DOHH2 (cell line): ENCODE data around the gene RYR2.
"Not testable (repeated sequence)": the region's sequence is repeated elsewhere in the genome, so short reads cannot be mapped to it uniquely, and the experiment has no call there.

Experiments
- H3F3A ChIP-seq: fragments of 200-600 bp; sonication (generic), shearing (Covaris generic); 2 replicates; pipeline ENCODE4 v1.6.0; 2016; ENCODE audit warnings: antibody characterized with exemption, mild to moderate bottlenecking; ENCODE audit not compliant: control insufficient read depth, insufficient read depth
- H3K27ac ChIP-seq: fragments of 200-600 bp; sonication (generic); 2 replicates; pipeline ENCODE4 v1.5.1; 2014; ENCODE audit warnings: low read depth, mild to moderate bottlenecking, low read length, moderate library complexity
- H3K27me3 ChIP-seq: fragments of 200-600 bp; sonication (generic); 2 replicates; pipeline ENCODE4 v1.6.1; 2014; ENCODE audit warnings: mild to moderate bottlenecking, low read length, mixed read lengths; ENCODE audit not compliant: control insufficient read depth
- H3K36me3 ChIP-seq: fragments of 200-600 bp; sonication (generic); 2 replicates; pipeline ENCODE4 v1.6.1; 2014; ENCODE audit warnings: mild to moderate bottlenecking, low read length, moderate library complexity, mixed read lengths; ENCODE audit not compliant: control insufficient read depth
- H3K4me1 ChIP-seq: fragments of 200-600 bp; sonication (generic); 2 replicates; pipeline ENCODE4 v1.6.1; 2014; ENCODE audit warnings: mild to moderate bottlenecking, low read length, mixed read lengths; ENCODE audit not compliant: control insufficient read depth
- H3K4me2 ChIP-seq: fragments of 200-600 bp; sonication (generic); 2 replicates; pipeline ENCODE4 v1.6.0; 2014; ENCODE audit warnings: mild to moderate bottlenecking, low read length, moderate library complexity
- H3K4me3 ChIP-seq: fragments of 200-600 bp; sonication (generic); 2 replicates; pipeline ENCODE4 v1.5.1; 2014; ENCODE audit warnings: mild to moderate bottlenecking, low read length, mixed read lengths
- H3K79me2 ChIP-seq: fragments of 200-600 bp; sonication (generic); 2 replicates; pipeline ENCODE4 v1.6.1; 2014; ENCODE audit warnings: mild to moderate bottlenecking, low read length, mixed read lengths; ENCODE audit not compliant: control insufficient read depth
- H3K9me2 ChIP-seq: fragments of 200-600 bp; sonication (generic); replicated peaks from 2 replicates; pipeline ENCODE4 v1.6.1; 2014; ENCODE audit warnings: mild to moderate bottlenecking, low read length, mixed read lengths; ENCODE audit not compliant: control insufficient read depth
- H3K9me3 ChIP-seq: fragments of 200-600 bp; sonication (generic); 2 replicates; pipeline ENCODE4 v1.6.1; 2014; ENCODE audit warnings: antibody characterized with exemption, low read length, mixed read lengths; ENCODE audit not compliant: control insufficient read depth, insufficient read depth
- H4K20me1 ChIP-seq: fragments of 200-600 bp; sonication (generic); 2 replicates; pipeline ENCODE4 v1.6.0; 2014; ENCODE audit warnings: low read depth, mild to moderate bottlenecking, antibody characterized with exemption, low read length, moderate library complexity; ENCODE audit not compliant: control insufficient read depth, insufficient read depth
- EZH2phosphoT487 ChIP-seq: fragments of 200-600 bp; sonication (generic); IDR thresholded peaks from 2 replicates; pipeline ENCODE4 v1.6.1; 2017; ENCODE audit warnings: borderline replicate concordance, mild to moderate bottlenecking, antibody characterized with exemption, low read length, moderate library complexity, mixed read lengths
- TF ChIP-seq, protein P1 (sequence below): fragments of 200-600 bp; sonication (generic); IDR thresholded peaks from one replicate; pipeline ENCODE4 v1.5.1; 2014; ENCODE audit warnings: antibody characterized with exemption, mild to moderate bottlenecking, low read depth, low read length; ENCODE audit not compliant: poor library complexity, severe bottlenecking

Gene RYR2

DNA sequence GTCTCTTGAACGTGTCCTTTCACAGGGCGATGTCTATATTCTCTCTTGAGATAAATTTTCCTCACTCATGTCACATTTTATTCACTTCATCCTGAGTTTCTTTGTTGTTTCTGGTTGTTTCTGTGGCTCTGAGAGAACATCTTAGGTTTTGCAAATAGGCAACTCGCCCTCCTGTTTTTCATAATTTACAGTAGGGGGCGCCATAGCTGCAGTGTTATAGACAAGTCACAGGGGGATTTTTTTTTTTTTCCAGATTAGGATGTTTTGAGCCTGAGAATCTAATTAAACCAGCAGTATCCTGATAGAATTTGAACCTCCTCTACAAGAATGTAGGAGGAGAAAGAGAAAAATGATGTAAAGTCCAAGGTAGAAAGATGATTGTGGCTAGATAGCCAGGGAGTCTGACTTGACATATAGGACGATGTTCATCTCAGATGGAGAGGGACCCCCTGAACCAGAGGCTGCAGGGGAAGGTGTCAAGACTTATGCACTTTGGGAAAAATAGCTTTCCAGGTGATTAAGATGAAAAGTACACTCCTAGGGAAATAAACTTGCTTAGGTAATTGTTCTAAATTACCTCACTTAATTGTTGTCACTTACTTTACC is 772.4 kb downstream of the RYR2 start:
- no peaks in the 10 kb centered on the region for H3K79me2 ChIP-seq
- H3F3A ChIP-seq: no peaks in the 10 kb centered on the region
- no peaks in the 10 kb centered on the region for H3K9me3 ChIP-seq
- no peaks in the 10 kb centered on the region for H3K27me3 ChIP-seq
- no peak overlapping the region for H3K27ac ChIP-seq
- no peak overlapping the region for H3K4me2 ChIP-seq
- no peaks in the 10 kb centered on the region for H3K9me2 ChIP-seq
- H4K20me1 ChIP-seq: no peaks in the 10 kb centered on the region
- no peaks in the 10 kb centered on the region for H3K36me3 ChIP-seq
- no peak overlapping the region for H3K4me3 ChIP-seq
- no peak for TF ChIP-seq EZH2phosphoT487
- TF ChIP-seq, protein P1, sequence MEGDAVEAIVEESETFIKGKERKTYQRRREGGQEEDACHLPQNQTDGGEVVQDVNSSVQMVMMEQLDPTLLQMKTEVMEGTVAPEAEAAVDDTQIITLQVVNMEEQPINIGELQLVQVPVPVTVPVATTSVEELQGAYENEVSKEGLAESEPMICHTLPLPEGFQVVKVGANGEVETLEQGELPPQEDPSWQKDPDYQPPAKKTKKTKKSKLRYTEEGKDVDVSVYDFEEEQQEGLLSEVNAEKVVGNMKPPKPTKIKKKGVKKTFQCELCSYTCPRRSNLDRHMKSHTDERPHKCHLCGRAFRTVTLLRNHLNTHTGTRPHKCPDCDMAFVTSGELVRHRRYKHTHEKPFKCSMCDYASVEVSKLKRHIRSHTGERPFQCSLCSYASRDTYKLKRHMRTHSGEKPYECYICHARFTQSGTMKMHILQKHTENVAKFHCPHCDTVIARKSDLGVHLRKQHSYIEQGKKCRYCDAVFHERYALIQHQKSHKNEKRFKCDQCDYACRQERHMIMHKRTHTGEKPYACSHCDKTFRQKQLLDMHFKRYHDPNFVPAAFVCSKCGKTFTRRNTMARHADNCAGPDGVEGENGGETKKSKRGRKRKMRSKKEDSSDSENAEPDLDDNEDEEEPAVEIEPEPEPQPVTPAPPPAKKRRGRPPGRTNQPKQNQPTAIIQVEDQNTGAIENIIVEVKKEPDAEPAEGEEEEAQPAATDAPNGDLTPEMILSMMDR: peak; percentile 70
- H3K4me1 ChIP-seq: no peaks in the 10 kb centered on the region

DNA sequence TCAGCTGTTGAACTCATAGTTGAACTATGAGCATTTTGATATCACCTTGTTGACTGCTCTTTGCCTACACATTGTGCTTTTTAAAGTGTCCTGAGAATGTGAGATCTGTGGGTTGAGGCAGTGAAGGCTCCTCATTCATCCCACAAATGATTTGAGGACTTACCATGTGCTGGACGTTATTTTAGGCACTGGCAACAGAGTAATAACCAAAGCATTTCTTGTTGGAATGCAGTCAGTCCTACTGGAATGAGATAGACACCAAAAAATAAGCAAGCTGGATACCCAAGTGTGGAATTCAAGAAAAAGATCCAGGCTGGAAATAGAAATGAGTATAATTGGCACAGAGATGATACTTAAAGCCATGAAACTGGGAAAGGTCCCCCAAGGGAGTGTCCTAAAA is 775.3 kb downstream of the RYR2 start:
- no peaks in the 10 kb centered on the region for H4K20me1 ChIP-seq
- TF ChIP-seq EZH2phosphoT487: no peak
- TF ChIP-seq, protein P1: no peak
- H3F3A ChIP-seq: no peaks in the 10 kb centered on the region
- no peaks in the 10 kb centered on the region for H3K36me3 ChIP-seq
- H3K4me3 ChIP-seq: no peak overlapping the region
- no peak overlapping the region for H3K4me2 ChIP-seq
- H3K27me3 ChIP-seq: no peaks in the 10 kb centered on the region
- no peaks in the 10 kb centered on the region for H3K79me2 ChIP-seq
- H3K9me2 ChIP-seq: no peaks in the 10 kb centered on the region
- H3K4me1 ChIP-seq: no peaks in the 10 kb centered on the region
- H3K9me3 ChIP-seq: no peaks in the 10 kb centered on the region
- no peak overlapping the region for H3K27ac ChIP-seq

DNA sequence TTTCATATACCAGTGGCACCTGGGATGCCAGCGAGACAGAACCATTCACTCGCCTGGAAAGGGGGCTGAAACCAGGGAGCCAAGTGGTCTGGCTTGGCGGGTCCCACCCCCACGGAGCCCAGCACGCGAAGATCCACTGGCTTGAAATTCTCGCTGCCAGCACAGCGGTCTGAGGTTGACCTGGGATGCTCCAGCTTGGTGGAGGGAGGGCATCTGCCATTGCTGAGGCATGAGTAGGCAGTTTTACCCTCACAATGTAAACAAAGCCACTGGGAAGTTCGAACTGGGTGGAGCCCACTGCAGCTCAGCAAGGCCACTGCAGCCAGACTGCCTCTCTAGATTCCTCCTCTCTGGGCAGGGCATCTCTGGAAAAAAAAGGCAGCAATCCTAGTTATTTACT is 778.6 kb downstream of the RYR2 start:
- H3K27ac ChIP-seq, H3K79me2 ChIP-seq, H3K4me3 ChIP-seq, H3K36me3 ChIP-seq, H3K4me2 ChIP-seq, H3K9me2 ChIP-seq, H3K9me3 ChIP-seq, H3K27me3 ChIP-seq, H4K20me1 ChIP-seq, H3K4me1 ChIP-seq, H3F3A ChIP-seq: not testable (repeated sequence)

DNA sequence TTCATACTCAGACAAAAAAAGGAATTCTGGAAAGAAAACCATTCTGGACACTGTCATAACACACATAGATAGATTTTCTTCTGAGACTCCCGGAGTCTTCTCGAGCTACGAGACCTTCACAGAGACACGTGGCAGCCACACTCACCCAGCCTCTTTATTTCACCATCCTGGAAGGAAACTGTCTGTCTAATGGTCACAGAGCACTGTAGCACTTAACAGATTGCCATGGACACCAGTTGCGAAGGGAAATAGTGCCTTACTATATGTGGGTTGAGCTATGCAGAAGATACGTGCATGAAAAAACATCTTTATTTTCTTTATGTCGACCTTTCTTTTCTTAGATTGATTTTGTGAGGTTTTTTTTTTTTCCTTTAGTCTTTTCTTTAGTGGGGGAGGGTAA is 790.9 kb downstream of the RYR2 start:
- Histone ChIP-seq H3K4me2 (no peak overlapping the region), H3K9me3 (no peaks in the 10 kb centered on the region), H3K36me3 (no peaks in the 10 kb centered on the region), H3K4me3 (no peak overlapping the region), H3F3A (no peaks in the 10 kb centered on the region), H3K4me1 (no peaks in the 10 kb centered on the region), H3K79me2 (no peaks in the 10 kb centered on the region), H3K27ac (no peak overlapping the region), H3K9me2 (no peaks in the 10 kb centered on the region), H4K20me1 (no peaks in the 10 kb centered on the region), H3K27me3 (no peaks in the 10 kb centered on the region)
- no peak for TF ChIP-seq EZH2phosphoT487
- TF ChIP-seq, protein P1: no peak
